Stimulated activated naive CD4-positive, alpha-beta T cell (primary cell): ENCODE data around the gene TRIM74.
"Not testable (repeated sequence)": the region's sequence is repeated elsewhere in the genome, so short reads cannot be mapped to it uniquely, and the experiment has no call there.

Experiments
- DNase-seq, 6 experiments: peaks; one replicate each; lab custom pipeline; 2025; lab: John Stamatoyannopoulos, UW

The TRIM74 gene

GRCh38 chr7:72954563-72955198, 14.6 kb downstream of the TRIM74 start:
- DNase-seq = not testable (repeated sequence)

DNA sequence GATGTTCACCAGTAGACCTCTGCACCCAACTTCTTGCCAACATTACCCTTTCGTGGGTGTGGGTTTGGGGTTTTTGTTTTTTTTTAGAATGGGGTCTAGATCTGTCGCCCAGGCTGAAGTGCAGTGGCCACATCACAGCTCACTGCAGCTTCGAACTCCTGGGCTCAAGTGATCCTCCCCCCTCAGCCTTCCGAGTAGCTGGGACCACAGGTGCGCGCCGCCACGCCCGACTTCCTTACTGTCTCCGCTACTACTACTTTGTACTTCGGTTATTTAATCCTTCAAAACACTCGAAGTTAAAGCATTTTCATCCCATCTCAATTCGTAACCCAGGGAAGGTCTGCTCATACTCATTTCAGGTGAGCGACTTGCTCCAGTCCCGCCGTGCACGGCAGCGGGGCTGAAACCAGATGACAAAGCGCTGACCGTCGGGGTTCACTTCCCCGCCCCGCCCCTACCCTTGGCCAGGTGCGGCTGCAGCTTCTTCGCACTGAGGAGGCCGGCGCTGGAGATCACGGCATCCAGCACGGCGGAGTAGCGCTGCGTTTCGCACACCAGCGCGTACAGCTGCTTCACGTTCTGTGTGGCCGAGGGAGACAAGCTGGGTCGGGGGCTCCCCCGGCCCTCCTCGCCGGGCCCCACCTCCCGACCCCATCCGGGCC, 15.2 kb downstream of the TRIM74 start:
- not testable (repeated sequence) for DNase-seq

GRCh38 chr7:72950432-72950831, 18.8 kb downstream of the TRIM74 start:
- not testable (repeated sequence) for DNase-seq

DNA sequence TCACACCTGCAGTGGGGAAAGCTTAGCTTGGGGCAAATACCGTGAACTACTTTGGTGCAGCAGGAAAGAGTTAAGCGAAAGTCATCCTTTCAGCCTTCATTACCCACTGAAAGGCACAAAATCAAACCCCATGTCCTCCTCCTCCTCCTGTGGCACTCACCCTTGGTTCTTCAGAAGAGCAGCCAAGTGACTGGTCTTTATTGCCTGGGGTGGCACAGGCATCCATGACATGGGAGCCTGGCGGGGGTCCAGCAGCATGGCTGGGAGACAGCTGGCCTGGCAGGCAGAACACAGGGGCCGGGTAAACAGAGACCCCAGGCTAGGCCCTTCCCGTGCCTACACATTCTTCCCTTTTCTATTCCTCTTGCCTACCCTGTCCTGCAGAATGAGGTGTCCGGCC, 19.6 kb downstream of the TRIM74 start:
- DNase-seq = not testable (repeated sequence)

GRCh38 chr7:72949276-72949675, 20.0 kb downstream of the TRIM74 start:
- DNase-seq = not testable (repeated sequence)

DNA sequence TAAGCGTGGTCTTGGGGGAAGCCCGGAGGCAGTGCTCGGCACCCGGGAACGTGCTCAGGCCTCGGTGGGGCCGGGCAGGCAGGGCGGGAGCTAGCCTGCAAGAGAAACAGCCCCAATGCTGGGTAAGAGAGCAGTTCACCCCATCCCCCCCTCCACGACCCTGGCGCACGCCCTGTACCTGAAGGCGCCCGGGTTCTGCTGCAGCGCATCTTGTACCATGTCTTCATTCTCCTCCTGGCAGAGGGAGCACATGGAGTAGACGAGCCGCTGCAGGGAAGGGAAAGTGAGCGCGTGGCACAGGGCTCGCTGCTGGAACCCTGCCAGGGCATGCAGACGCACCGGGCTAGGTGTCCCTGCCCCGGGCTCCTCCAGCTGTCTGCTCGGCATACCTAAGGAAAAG, 20.6 kb downstream of the TRIM74 start:
- DNase-seq = not testable (repeated sequence)

DNA sequence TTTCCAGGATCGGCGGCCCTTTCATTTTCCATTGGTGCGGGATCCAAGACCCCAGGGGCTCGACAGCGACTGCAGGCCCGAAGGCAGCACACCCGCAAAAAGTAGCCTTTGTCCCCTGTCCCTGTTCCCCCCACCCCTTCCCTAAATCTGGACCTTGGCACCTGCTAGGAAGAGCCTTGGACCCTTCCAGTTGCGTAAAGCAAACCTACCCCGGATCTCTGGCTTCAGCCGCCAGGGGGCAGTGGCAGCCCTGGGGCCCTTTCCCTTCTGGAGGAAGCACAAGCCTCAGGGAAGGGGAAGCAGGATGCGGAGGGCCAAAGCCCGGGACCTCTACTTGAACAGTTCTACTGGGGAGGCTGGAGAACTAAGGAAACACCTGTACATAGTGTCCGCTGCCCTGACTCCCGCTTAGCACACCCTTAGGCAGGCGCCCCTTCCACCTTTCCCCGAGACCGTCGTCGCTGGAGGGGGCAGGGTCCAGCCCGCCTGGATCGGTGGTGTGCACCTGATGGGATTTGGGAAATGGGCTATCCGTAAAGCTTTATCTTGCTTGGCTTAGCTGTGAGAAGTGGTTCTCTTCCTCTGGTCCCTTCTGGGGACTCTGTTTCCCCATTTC, 23.0 kb downstream of the TRIM74 start:
- DNase-seq = not testable (repeated sequence)

DNA sequence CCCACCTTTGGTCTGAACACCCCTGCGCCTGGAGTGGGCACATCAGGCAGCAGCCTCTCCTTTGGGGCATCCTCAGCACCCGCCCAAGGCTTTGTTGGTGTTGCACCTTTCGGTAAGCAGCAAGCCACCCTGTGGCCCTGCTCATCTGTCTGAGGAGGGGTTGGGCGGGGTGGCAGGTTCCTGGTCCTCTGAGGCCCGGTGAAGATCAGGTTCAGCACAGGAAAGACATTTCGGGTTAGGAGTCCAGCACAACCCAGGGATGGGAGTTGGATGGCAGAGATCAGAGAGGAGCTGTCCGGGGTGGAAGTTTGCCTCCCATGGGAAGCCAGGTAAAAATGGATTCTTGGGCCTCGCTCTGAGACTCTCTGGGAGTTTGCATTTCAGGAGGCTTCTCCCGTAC, 23.7 kb downstream of the TRIM74 start:
- not testable (repeated sequence) for DNase-seq

- not testable (repeated sequence) for DNase-seq
Observed at GRCh38 chr7:72944937-72945336, 24.3 kb downstream of the TRIM74 start.

DNA sequence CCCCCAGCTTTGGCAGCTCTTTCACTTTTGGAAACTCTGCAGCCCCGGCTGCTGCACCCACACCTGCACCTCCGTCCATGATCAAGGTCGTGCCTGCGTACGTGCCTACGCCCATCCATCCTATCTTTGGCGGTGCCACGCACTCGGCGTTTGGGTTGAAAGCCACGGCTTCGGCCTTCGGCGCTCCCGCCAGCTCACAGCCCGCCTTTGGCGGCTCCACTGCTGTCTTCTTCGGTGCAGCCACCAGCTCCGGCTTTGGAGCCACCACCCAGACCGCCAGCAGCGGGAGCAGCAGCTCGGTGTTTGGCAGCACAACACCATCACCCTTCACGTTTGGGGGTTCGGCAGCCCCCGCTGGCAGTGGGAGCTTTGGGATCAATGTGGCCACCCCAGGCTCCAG, 26.3 kb downstream of the TRIM74 start:
- DNase-seq = not testable (repeated sequence)

DNA sequence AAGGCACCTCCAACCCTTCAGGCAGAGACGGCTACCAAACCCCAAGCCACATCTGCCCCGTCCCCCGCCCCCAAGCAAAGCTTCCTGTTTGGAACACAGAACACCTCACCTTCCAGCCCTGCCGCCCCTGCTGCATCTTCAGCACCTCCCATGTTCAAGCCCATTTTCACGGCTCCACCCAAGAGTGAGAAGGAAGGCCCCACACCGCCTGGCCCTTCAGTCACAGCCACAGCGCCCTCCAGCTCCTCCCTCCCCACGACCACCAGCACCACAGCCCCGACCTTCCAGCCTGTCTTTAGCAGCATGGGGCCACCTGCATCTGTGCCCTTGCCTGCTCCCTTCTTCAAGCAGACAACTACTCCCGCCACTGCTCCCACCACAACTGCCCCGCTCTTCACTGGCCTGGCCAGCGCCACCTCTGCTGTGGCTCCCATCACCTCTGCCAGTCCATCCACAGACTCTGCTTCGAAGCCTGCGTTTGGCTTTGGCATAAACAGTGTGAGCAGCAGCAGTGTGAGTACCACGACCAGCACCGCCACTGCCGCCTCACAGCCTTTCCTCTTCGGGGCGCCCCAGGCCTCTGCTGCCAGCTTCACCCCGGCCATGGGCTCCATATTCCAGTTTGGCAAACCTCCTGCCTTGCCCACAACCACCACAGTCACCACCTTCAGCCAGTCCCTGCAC, 27.1 kb downstream of the TRIM74 start:
- not testable (repeated sequence) for DNase-seq

GRCh38 chr7:72928216-72928615, 41.0 kb downstream of the TRIM74 start:
- not testable (repeated sequence) for DNase-seq

GRCh38 chr7:72927791-72928190, 41.5 kb downstream of the TRIM74 start:
- DNase-seq = not testable (repeated sequence)

DNA sequence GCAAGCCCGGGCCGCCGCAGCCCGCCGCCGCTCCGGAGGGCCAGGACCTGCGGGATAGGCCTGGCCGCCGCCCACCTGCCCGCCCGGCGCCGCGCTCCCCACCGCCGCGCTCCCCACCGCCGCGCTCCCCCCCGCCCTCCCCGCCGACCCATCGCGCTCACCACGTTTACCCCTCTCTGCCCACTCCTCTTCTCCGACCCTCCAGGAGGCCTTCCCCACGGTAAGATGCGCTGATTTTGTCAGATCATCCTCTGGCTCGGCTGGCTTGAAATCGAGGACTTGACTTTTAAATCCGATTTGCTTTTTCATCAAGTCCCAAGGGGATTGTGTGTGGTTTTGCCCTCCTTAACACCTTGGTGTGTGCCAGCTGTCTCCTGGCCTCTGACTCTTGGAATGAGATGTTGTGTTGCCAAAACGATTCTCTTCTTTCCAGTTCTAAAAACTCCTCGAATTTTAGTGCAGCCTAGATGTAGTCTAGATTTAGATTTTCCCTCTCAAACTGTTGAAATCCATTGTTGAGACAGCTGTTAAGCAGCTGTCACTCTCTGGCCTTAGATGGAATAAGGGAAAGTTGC, 43.6 kb downstream of the TRIM74 start:
- peak in 1 of 6 experiments; percentile 14 for DNase-seq

DNA sequence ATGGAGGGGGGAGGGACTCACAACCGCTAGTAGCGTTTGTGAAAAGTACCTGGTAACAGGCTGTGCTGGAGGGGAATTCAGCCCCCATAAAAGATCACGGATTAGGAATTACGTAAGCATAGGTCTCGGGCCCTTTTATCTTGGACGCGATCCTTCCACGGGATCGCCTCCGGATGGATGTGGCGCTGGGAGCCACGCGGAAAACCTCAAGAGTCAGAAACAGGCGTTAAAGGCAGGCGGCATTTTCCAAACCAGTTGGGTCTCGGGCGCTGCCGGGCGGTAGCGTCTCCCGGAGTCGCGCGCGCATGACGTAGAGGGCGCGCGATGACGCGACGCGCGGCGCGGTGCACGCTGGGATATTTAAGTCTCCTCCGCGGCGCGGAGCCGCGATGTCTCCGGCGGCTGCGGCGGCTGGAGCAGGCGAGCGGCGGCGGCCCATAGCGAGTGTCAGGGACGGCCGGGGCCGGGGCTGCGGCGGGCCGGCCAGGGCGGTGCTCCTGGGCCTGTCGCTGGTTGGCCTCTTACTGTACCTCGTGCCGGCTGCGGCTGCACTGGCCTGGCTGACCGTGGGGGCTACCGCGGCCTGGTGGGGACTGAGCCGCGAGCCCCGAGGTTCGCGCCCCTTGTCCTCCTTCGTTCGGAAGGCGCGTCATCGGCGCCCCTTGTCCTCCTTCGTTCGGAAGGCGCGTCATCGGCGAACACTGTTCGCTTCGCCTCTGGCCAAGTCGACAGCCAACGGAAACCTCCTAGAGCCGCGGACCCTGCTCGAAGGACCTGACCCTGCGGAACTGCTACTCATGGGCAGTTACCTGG, 44.3 kb downstream of the TRIM74 start, which contains the start of gene POM121:
Gene POM121, plus strand, starts transcription at position 363 of the 813 bp plus-strand sequence. Its CDS starts 27 bp downstream, at position 390.
- DNase-seq = peak; percentile 66 to 88 (median 82)

DNA sequence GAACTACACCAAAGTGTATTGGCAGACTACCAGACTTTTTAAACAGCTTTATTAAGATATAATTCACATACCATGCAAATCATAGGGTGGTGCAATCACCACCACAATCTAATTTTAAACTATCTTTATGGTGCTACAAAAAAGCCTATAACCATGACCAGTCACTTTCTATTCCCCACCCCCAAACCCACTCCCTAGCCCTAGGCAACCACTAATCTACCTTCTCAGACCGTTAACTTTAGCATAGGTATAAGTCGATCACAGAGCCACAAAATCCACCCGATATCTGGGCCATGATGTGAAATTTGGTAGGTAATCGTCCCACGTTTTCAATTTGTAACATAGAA, 44.9 kb downstream of the TRIM74 start:
- DNase-seq = no peak

DNA sequence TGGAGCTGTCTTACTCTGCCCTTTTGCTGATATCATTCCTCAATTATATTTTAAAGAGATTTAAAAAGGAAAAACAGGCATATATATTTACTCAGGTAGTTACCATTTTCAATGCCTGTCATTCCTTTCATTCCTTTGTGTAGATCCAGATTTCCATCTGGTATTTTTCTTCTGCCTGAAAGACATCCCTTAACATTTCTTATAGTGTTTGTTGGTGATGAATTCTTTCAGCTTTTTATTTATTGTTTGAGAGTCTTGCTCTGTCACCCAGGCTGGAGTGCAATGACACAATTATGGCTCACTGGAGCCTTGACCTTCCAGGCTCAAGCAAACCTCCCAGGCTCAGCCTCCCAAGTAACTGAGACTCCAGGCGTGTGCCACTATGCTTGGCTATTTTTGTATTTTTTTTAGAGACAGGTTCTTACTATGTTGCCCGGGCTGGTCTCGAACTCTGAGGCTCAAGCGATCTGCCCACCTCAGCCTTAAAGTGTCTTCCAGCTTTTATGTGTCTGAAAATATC, 50.0 kb downstream of the TRIM74 start:
- DNase-seq = no peak

- peak; percentile 16 to 37 (median 22) for DNase-seq
Observed at GRCh38 chr7:72914756-72915525, 54.3 kb downstream of the TRIM74 start.

- not testable (repeated sequence) for DNase-seq
Observed at GRCh38 chr7:72913750-72914149, 55.5 kb downstream of the TRIM74 start.

DNA sequence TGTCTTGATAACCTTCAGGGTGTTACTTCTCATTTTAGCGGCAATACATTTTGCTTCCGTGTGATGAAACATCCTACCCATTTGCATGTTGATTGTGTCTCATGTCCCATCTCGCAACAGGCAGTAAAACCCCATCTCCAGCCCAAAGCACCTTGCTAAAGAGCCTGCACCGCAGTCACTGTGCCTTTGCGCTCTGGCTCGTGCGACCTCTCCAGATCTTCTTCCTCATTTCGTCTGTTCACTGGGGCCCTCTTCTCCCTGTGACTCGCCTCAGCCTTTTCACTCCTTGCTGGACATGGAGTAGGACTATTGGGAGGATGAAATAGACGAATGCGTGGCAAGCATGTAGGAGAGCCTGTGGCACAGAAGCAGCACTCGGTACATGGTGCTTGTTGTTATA, 57.9 kb downstream of the TRIM74 start:
- DNase-seq = not testable (repeated sequence)
